ENCODE measurements around the gene GFRA3.

DNA sequence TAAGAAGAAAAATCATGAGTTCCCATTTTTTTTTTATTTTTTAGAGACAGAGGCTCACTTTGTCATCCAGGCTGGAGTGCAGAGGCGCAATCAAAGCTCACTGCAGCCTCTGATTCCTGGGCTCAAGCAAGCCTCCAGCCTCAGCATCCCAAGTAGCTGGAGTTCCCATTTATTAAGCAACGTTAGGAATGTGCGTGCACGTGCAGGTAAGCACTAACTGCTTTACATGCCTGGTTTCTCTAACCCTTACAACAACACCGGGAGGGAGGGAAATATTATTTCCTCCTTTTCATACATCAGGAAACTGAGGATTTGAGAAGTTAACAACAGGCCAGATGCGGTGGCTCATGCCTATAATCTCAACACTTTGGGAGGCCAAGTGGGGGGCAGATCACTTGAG lies 45.0 kb downstream of the GFRA3 start:
- TF ChIP-seq POLR2A (IDR thresholded peaks at IDR 0.05), result no peak
- TF ChIP-seq, protein P1, sequence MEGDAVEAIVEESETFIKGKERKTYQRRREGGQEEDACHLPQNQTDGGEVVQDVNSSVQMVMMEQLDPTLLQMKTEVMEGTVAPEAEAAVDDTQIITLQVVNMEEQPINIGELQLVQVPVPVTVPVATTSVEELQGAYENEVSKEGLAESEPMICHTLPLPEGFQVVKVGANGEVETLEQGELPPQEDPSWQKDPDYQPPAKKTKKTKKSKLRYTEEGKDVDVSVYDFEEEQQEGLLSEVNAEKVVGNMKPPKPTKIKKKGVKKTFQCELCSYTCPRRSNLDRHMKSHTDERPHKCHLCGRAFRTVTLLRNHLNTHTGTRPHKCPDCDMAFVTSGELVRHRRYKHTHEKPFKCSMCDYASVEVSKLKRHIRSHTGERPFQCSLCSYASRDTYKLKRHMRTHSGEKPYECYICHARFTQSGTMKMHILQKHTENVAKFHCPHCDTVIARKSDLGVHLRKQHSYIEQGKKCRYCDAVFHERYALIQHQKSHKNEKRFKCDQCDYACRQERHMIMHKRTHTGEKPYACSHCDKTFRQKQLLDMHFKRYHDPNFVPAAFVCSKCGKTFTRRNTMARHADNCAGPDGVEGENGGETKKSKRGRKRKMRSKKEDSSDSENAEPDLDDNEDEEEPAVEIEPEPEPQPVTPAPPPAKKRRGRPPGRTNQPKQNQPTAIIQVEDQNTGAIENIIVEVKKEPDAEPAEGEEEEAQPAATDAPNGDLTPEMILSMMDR (IDR thresholded peaks at IDR 0.05), result no peak
- no peak for TF ChIP-seq EP300 (IDR thresholded peaks at IDR 0.05; ENCODE audit: low read depth)
